SK-N-SH treated with all-trans-retinoic acid at 6 μM for 48 hours (cell line): Measurements from ENCODE around the gene RNMT.
"Not testable (repeated sequence)": the region's sequence is repeated elsewhere in the genome, so short reads cannot be mapped to it uniquely, and the experiment has no call there.

Experiments used
- ATAC-seq: fragments of 200-7000 bp; cut with Tn5 transposase; 3 replicates; pipeline ENCODE4 v1.9.1; 2020; ENCODE audit warnings: mild to moderate bottlenecking, moderate library complexity
- ARNTL ChIP-seq: fragments of 450-650 bp; formaldehyde crosslinking; IDR thresholded peaks from 2 replicates; pipeline ENCODE4 v1.5.0; 2020; ENCODE audit warnings: low read depth, mild to moderate bottlenecking, moderate library complexity, borderline replicate concordance
- CSDC2 ChIP-seq: fragments of 250-450 bp; sonication (Bioruptor Pico); IDR thresholded peaks from 2 replicates; pipeline ENCODE4 v1.5.0; 2020; ENCODE audit warnings: mild to moderate bottlenecking, moderate library complexity
- CSRNP3 ChIP-seq: fragments of 250-450 bp; sonication (Bioruptor Pico); IDR thresholded peaks from 2 replicates; pipeline ENCODE4 v1.5.1; 2021; ENCODE audit warnings: mild to moderate bottlenecking, moderate library complexity
- GLIS3 ChIP-seq: fragments of 250-450 bp; sonication (Bioruptor Pico); IDR thresholded peaks from 2 replicates; pipeline ENCODE4 v1.5.0; 2020; ENCODE audit warnings: mild to moderate bottlenecking, moderate library complexity
- ISL1 ChIP-seq: fragments of 250-450 bp; sonication (Bioruptor Pico); IDR thresholded peaks from 2 replicates; pipeline ENCODE4 v2.1.2; 2022; ENCODE audit warnings: mild to moderate bottlenecking, moderate library complexity
- OSR1 ChIP-seq: fragments of 250-450 bp; sonication (Bioruptor Pico); IDR thresholded peaks from 2 replicates; pipeline ENCODE4 v1.8.0; 2022; ENCODE audit warnings: moderate library complexity, mild to moderate bottlenecking, inconsistent platforms
- PPARA ChIP-seq: fragments of 250-450 bp; sonication (Bioruptor Pico); IDR thresholded peaks from 2 replicates; pipeline ENCODE4 v1.5.0; 2020; ENCODE audit warnings: mild to moderate bottlenecking, borderline replicate concordance
- RARB ChIP-seq: fragments of 250-450 bp; sonication (Bioruptor Pico); IDR thresholded peaks from 2 replicates; pipeline ENCODE4 v1.8.0; 2021; ENCODE audit warnings: mild to moderate bottlenecking, moderate library complexity
- TOX ChIP-seq: fragments of 250-450 bp; sonication (Bioruptor Pico); IDR thresholded peaks from 2 replicates; pipeline ENCODE4 v1.8.0; 2021; ENCODE audit warnings: mild to moderate bottlenecking, moderate library complexity, borderline replicate concordance
- TSHZ2 ChIP-seq: fragments of 250-450 bp; sonication (Bioruptor Pico); IDR thresholded peaks from 2 replicates; pipeline ENCODE4 v1.5.0; 2020; ENCODE audit warnings: mild to moderate bottlenecking, moderate library complexity
- ZC3H10 ChIP-seq: fragments of 250-450 bp; sonication (Bioruptor Pico); IDR thresholded peaks from 2 replicates; pipeline ENCODE4 v1.5.1; 2021; ENCODE audit warnings: mild to moderate bottlenecking, moderate library complexity
- ZFP3 ChIP-seq: fragments of 250-450 bp; sonication (Bioruptor Pico); IDR thresholded peaks from 2 replicates; pipeline ENCODE4 v1.5.0; 2020; ENCODE audit warnings: mild to moderate bottlenecking, moderate library complexity
- ZFP30 ChIP-seq: fragments of 450-650 bp; formaldehyde crosslinking; IDR thresholded peaks from 2 replicates; pipeline ENCODE4 v1.5.0; 2022; ENCODE audit warnings: mild to moderate bottlenecking, moderate library complexity
- ZNF565 ChIP-seq: fragments of 450-650 bp; formaldehyde crosslinking; conservative IDR thresholded peaks from 2 replicates; pipeline ENCODE4 v1.5.0; 2020; ENCODE audit warnings: low read depth, mild to moderate bottlenecking, moderate library complexity
- TF ChIP-seq, protein P1 (sequence below): fragments of 250-450 bp; sonication (Bioruptor Pico); IDR thresholded peaks from 2 replicates; pipeline ENCODE4 v1.5.1; 2020; ENCODE audit warnings: low read depth, mild to moderate bottlenecking, moderate library complexity
- TF ChIP-seq, protein P2 (sequence below): fragments of 250-450 bp; sonication (Bioruptor Pico); IDR thresholded peaks from 2 replicates; pipeline ENCODE4 v1.8.0; 2020; ENCODE audit warnings: mild to moderate bottlenecking, moderate library complexity, borderline replicate concordance

The RNMT gene

GRCh38 chr18:13681701-13682100, 44.8 kb upstream of the RNMT start:
- no peak for TF ChIP-seq GLIS3 (CRISPR knock-in tag)
- no peak for TF ChIP-seq OSR1 (CRISPR knock-in tag)
- TF ChIP-seq, protein P1, sequence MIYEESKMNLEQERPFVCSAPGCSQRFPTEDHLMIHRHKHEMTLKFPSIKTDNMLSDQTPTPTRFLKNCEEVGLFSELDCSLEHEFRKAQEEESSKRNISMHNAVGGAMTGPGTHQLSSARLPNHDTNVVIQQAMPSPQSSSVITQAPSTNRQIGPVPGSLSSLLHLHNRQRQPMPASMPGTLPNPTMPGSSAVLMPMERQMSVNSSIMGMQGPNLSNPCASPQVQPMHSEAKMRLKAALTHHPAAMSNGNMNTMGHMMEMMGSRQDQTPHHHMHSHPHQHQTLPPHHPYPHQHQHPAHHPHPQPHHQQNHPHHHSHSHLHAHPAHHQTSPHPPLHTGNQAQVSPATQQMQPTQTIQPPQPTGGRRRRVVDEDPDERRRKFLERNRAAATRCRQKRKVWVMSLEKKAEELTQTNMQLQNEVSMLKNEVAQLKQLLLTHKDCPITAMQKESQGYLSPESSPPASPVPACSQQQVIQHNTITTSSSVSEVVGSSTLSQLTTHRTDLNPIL (CRISPR knock-in tag), result no peak
- TF ChIP-seq TOX (CRISPR knock-in tag), result no peak
- no peak for TF ChIP-seq ARNTL (CRISPR knock-in tag)
- TF ChIP-seq TSHZ2, result no peak
- TF ChIP-seq ISL1 (CRISPR knock-in tag), result no peak
- no peak for TF ChIP-seq ZFP3 (CRISPR knock-in tag)
- no peak for TF ChIP-seq ZC3H10 (CRISPR knock-in tag)
- no peak for TF ChIP-seq CSDC2 (CRISPR knock-in tag)
- TF ChIP-seq CSRNP3, result no peak
- no peak for TF ChIP-seq ZNF565 (CRISPR knock-in tag)
- TF ChIP-seq PPARA (CRISPR knock-in tag), result no peak
- no peak for TF ChIP-seq RARB
- TF ChIP-seq, protein P2, sequence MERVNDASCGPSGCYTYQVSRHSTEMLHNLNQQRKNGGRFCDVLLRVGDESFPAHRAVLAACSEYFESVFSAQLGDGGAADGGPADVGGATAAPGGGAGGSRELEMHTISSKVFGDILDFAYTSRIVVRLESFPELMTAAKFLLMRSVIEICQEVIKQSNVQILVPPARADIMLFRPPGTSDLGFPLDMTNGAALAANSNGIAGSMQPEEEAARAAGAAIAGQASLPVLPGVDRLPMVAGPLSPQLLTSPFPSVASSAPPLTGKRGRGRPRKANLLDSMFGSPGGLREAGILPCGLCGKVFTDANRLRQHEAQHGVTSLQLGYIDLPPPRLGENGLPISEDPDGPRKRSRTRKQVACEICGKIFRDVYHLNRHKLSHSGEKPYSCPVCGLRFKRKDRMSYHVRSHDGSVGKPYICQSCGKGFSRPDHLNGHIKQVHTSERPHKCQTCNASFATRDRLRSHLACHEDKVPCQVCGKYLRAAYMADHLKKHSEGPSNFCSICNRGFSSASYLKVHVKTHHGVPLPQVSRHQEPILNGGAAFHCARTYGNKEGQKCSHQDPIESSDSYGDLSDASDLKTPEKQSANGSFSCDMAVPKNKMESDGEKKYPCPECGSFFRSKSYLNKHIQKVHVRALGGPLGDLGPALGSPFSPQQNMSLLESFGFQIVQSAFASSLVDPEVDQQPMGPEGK (CRISPR knock-in tag), result no peak
- TF ChIP-seq, all 23 proteins: peak for 0
- ATAC-seq, result no peak

DNA sequence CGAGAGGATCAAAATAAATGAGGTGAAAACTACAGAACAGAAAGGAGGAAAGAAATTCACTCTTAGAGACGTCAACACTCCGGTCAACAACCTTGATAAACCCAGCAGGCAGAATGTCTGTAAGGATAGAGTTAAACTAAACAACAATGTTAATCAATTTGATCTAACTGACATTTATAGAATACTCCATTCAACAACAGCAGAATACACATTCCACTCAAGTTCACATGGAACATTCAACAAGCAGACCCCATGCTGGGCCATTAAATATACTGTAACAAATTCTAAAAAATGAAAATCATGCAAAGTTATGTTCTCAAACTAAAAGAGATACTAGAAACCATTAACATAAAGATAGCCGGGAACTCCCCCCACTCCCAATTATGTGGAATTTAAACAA, 41.9 kb upstream of the RNMT start:
- no peak for ATAC-seq
- TF ChIP-seq ZC3H10 (CRISPR knock-in tag) (no peak), ZFP30 (no peak)

GRCh38 chr18:13688191-13689136, 38.0 kb upstream of the RNMT start:
- ATAC-seq, result no peak
- TF ChIP-seq ISL1 (CRISPR knock-in tag) (no peak), CSRNP3 (no peak), PPARA (CRISPR knock-in tag) (no peak), TSHZ2 (no peak)

GRCh38 chr18:13690060-13690459, 36.4 kb upstream of the RNMT start:
- ATAC-seq, result not testable (repeated sequence)

GRCh38 chr18:13695337-13695736, 31.1 kb upstream of the RNMT start:
- not testable (repeated sequence) for ATAC-seq
